ENCODE measurements around the gene SLC4A8. TPM values are rescaled to one million over a fixed set of nuclear protein-coding genes. Genes with fewer than 3 reads are reported as not detected.

SLC4A8 gene
- total RNA-seq, 4 donors from 2014 or later: 0.46 to 1.7 (median 0.90) TPM

- H3K27ac ChIP-seq (replicated peaks in 1 of 4): no peak overlapping the region
- intact Hi-C loops (cut with DNase I): no loop called here
- H3K9me3 ChIP-seq: no peaks in the 10 kb centered on the region
- no peak for DNase-seq (ENCODE audit: extremely low spot score)
- TF ChIP-seq POLR2A (IDR thresholded peaks at IDR 0.05; ENCODE audit: low read depth) (no peak), POLR2AphosphoS5 (IDR thresholded peaks at IDR 0.05) (no peak), CTCF (IDR thresholded peaks at IDR 0.05) (no peak), EP300 (IDR thresholded peaks at IDR 0.05) (no peak)
- no peaks in the 10 kb centered on the region for H3K27me3 ChIP-seq
- H3K4me1 ChIP-seq: no peaks in the 10 kb centered on the region
- H3K36me3 ChIP-seq: no peaks in the 10 kb centered on the region
- no peak overlapping the region for H3K4me3 ChIP-seq
Observed at GRCh38 chr12:51488281-51488680, 63.6 kb downstream of the SLC4A8 start.

GRCh38 chr12:51493281-51493680 is 68.7 kb downstream of the SLC4A8 start:
- no peaks in the 10 kb centered on the region for H3K27me3 ChIP-seq
- TF ChIP-seq EP300 (IDR thresholded peaks at IDR 0.05) (no peak), POLR2AphosphoS5 (IDR thresholded peaks at IDR 0.05) (no peak), CTCF (IDR thresholded peaks at IDR 0.05) (no peak), POLR2A (IDR thresholded peaks at IDR 0.05; ENCODE audit: low read depth) (no peak)
- 71% methylated on average over 2 of the region's 2 CpGs for WGBS
- intact Hi-C loops (cut with DNase I): no loop called here
- no peaks in the 10 kb centered on the region for H3K36me3 ChIP-seq
- H3K4me1 ChIP-seq: no peaks in the 10 kb centered on the region
- H3K9me3 ChIP-seq: no peaks in the 10 kb centered on the region
- no peak overlapping the region for H3K4me3 ChIP-seq
- no peak for DNase-seq (ENCODE audit: extremely low spot score)
- no peak overlapping the region for H3K27ac ChIP-seq (replicated peaks in 1 of 4)

GRCh38 chr12:51496895-51497294 is 72.3 kb downstream of the SLC4A8 start:
- WGBS: 81% methylated on average over 2 of the region's 2 CpGs
- Histone ChIP-seq H3K36me3 (no peaks in the 10 kb centered on the region), H3K4me1 (no peaks in the 10 kb centered on the region), H3K27ac (replicated peaks in 1 of 4) (no peak overlapping the region), H3K4me3 (no peak overlapping the region), H3K27me3 (no peaks in the 10 kb centered on the region), H3K9me3 (no peaks in the 10 kb centered on the region)
- intact Hi-C loops (cut with DNase I): no loop called here
- no peak for DNase-seq (ENCODE audit: extremely low spot score)
- TF ChIP-seq CTCF (IDR thresholded peaks at IDR 0.05) (no peak), POLR2A (IDR thresholded peaks at IDR 0.05; ENCODE audit: low read depth) (no peak), POLR2AphosphoS5 (IDR thresholded peaks at IDR 0.05) (no peak), EP300 (IDR thresholded peaks at IDR 0.05) (no peak)

GRCh38 chr12:51504851-51505250 is 80.2 kb downstream of the SLC4A8 start:
- Histone ChIP-seq H3K4me1 (no peaks in the 10 kb centered on the region), H3K27me3 (no peaks in the 10 kb centered on the region), H3K4me3 (no peak overlapping the region), H3K27ac (replicated peaks in 1 of 4) (no peak overlapping the region), H3K36me3 (no peaks in the 10 kb centered on the region), H3K9me3 (no peaks in the 10 kb centered on the region)
- 76% methylated on average over 3 of the region's 3 CpGs for WGBS
- intact Hi-C loops (cut with DNase I): no loop called here
- no peak for TF ChIP-seq CTCF (IDR thresholded peaks at IDR 0.05)
- TF ChIP-seq EP300 (IDR thresholded peaks at IDR 0.05): no peak
- TF ChIP-seq POLR2AphosphoS5 (IDR thresholded peaks at IDR 0.05): no peak
- no peak for TF ChIP-seq POLR2A (IDR thresholded peaks at IDR 0.05; ENCODE audit: low read depth)
- no peak for DNase-seq (ENCODE audit: extremely low spot score)

GRCh38 chr12:51505360-51506105 is 80.9 kb downstream of the SLC4A8 start:
- Histone ChIP-seq H3K27me3 (no peaks in the 10 kb centered on the region), H3K27ac (replicated peaks in 1 of 4) (no peak overlapping the region), H3K4me1 (no peaks in the 10 kb centered on the region), H3K9me3 (no peaks in the 10 kb centered on the region), H3K36me3 (no peaks in the 10 kb centered on the region), H3K4me3 (no peak overlapping the region)
- intact Hi-C loops (cut with DNase I): no loop called here
- DNase-seq (ENCODE audit: extremely low spot score): no peak
- WGBS: 75% methylated on average over 6 of the region's 6 CpGs
- no peak for TF ChIP-seq CTCF (IDR thresholded peaks at IDR 0.05)
